Measurements from ENCODE around the gene DUT. TPM values are rescaled to one million over a fixed set of nuclear protein-coding genes. Genes with fewer than 3 reads are reported as not detected.

DUT gene
- total and polyA plus RNA-seq, 2 experiments from 2014 or later = 88.8 to 198 TPM

DNA sequence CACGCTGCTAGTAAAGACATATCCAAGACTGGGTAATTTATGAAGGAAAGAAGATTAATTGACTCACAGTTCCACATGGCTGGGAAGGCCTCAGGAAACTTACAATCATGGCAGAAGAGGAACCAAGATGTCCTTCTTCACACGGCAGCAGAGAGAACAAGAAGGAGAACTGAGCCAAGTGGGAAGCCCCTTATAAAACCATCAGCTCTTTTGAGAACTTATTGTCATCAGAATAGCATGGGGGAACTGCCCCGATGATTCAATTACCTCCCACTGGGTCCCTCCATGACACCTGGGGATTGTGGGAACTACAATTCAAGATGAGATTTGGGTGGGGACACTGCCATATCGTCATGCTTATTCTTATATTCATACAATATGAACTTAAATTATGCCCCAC is 49.0 kb downstream of the DUT start:
- H3K4me3 ChIP-seq = no peak overlapping the region
- H3K27ac ChIP-seq = no peak overlapping the region
- H3K36me3 ChIP-seq = no peaks in the 10 kb centered on the region
- no peaks in the 10 kb centered on the region for H3K9me3 ChIP-seq (ENCODE audit: low read depth)
- no peak for DNase-seq (ENCODE audit: low read depth in 1 of 2, low spot score in 1 of 2)
- TF ChIP-seq, protein P1, sequence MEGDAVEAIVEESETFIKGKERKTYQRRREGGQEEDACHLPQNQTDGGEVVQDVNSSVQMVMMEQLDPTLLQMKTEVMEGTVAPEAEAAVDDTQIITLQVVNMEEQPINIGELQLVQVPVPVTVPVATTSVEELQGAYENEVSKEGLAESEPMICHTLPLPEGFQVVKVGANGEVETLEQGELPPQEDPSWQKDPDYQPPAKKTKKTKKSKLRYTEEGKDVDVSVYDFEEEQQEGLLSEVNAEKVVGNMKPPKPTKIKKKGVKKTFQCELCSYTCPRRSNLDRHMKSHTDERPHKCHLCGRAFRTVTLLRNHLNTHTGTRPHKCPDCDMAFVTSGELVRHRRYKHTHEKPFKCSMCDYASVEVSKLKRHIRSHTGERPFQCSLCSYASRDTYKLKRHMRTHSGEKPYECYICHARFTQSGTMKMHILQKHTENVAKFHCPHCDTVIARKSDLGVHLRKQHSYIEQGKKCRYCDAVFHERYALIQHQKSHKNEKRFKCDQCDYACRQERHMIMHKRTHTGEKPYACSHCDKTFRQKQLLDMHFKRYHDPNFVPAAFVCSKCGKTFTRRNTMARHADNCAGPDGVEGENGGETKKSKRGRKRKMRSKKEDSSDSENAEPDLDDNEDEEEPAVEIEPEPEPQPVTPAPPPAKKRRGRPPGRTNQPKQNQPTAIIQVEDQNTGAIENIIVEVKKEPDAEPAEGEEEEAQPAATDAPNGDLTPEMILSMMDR (IDR thresholded peaks at IDR 0.05; ENCODE audit: low read depth, low read length) = no peak
- H3K27me3 ChIP-seq = peaks cover 7% of the 10 kb centered on the region
- H3K4me1 ChIP-seq (ENCODE audit: low read depth) = no peaks in the 10 kb centered on the region

DNA sequence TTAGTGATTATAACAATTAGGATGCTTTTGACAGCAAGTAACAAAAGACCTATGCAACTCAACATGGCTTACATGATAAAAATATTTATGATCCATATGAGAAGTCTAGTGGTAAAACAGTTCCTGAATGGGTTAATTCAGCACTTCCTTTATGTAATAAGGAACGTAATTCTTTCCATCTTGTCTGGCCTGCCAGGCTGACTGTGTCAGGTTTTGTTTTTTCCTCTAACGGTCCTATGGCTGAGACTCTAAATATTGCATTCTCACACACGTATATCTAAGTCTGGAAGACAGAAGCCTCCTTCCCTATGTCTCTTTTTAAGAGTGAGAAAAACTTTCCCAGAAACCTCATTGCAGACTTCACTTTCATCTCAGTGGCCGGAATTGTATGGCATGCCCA is 50.6 kb downstream of the DUT start:
- Histone ChIP-seq H3K27me3 (peaks cover 7% of the 10 kb centered on the region), H3K36me3 (no peaks in the 10 kb centered on the region), H3K4me1 (ENCODE audit: low read depth) (no peaks in the 10 kb centered on the region), H3K9me3 (ENCODE audit: low read depth) (no peaks in the 10 kb centered on the region), H3K4me3 (no peak overlapping the region), H3K27ac (no peak overlapping the region)
- TF ChIP-seq, protein P1 (IDR thresholded peaks at IDR 0.05; ENCODE audit: low read depth, low read length) = no peak
- DNase-seq (ENCODE audit: low read depth in 1 of 2, low spot score in 1 of 2) = no peak

DNA sequence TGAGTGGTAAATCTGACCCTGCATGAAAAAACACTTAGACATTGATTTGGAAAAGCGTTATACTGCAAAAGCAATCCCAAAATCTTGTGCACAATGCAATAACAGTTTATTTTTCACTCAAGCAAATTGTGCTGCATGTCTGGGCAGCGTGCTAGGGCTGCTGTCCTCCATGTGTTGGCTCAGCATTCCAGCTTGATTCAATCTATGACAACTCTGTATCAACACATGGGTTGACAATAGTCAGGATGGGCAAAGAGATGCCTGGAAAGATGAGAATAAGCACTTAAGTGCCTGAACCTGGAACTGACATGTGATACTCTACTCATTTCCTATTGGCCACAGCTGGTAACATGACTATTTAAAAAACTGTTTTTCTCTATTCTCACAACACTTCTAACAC is 51.8 kb downstream of the DUT start:
- Histone ChIP-seq H3K27me3 (peaks cover 7% of the 10 kb centered on the region), H3K9me3 (ENCODE audit: low read depth) (no peaks in the 10 kb centered on the region), H3K27ac (no peak overlapping the region), H3K36me3 (no peaks in the 10 kb centered on the region), H3K4me1 (ENCODE audit: low read depth) (peaks cover 2% of the 10 kb centered on the region), H3K4me3 (no peak overlapping the region)
- no peak for DNase-seq (ENCODE audit: low read depth in 1 of 2, low spot score in 1 of 2)
- TF ChIP-seq, protein P1 (IDR thresholded peaks at IDR 0.05; ENCODE audit: low read depth, low read length) = no peak

DNA sequence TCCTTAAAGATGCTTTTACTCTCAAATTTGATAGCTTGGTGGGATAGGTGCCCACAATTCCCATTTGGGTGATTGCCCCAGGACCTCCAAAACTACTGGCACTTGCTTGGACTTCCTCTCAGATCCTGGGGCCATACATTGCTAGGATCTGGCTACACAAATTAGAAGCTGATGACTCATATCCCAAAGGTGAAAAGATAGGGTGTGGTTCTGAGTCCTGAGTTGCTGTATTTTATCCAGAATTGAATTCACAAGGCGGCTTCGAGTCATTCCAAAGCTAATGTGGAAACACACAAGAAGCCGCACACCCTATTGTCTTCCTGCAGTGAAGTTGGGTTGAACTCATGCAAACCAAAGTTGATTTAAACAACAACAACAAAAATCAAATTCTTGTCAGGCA is 53.4 kb downstream of the DUT start:
- H3K27ac ChIP-seq = no peak overlapping the region
- peaks cover 8% of the 10 kb centered on the region for H3K4me1 ChIP-seq (ENCODE audit: low read depth)
- peaks cover 9% of the 10 kb centered on the region for H3K27me3 ChIP-seq
- DNase-seq (ENCODE audit: low read depth in 1 of 2, low spot score in 1 of 2) = no peak
- H3K36me3 ChIP-seq = no peaks in the 10 kb centered on the region
- no peaks in the 10 kb centered on the region for H3K9me3 ChIP-seq (ENCODE audit: low read depth)
- no peak overlapping the region for H3K4me3 ChIP-seq
- TF ChIP-seq, protein P1 (IDR thresholded peaks at IDR 0.05; ENCODE audit: low read depth, low read length) = no peak

DNA sequence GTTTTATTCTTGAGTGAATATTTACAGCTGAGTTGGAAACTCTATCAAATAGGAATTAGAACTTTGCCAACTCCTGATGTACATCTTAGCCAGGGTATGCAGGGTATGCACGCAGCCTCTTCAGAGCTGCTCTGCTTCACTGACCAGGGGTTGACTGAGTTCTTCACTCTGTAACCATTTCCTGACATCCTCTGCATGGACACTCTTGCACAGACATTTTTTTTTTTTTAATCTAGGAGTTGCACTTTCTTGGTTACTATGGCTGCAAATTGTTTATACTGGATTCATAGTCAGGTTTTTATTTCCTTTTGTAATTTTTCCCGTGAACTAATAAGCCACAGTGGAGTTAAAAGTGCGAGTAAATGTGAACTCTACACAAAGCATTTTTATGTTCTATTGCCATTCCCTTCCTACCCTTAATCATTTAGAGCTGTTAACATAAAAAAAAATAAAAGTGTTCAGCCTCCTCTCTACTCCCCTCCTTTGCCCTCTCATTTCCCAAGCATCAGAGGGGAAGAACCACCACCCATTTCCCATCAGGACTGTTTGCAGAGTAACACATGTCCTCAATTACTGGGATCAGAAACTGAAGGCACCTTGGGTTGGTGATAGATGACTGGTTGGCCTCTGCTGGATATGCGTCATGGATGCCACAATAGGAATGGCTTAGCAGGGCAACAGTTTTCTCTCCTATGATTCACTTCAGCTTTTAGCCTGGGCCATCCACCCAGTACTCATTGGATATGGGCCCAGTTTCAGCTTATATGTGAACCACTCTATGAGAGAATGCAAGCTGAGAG is 54.0 kb downstream of the DUT start:
- DNase-seq (ENCODE audit: low read depth in 1 of 2, low spot score in 1 of 2) = peak in 1 of 2 donors; percentile 54
- H3K4me1 ChIP-seq (ENCODE audit: low read depth) = peaks cover 8% of the 10 kb centered on the region
- H3K27me3 ChIP-seq = peaks cover 9% of the 10 kb centered on the region
- no peak overlapping the region for H3K4me3 ChIP-seq
- TF ChIP-seq, protein P1 (IDR thresholded peaks at IDR 0.05; ENCODE audit: low read depth, low read length) = no peak
- H3K9me3 ChIP-seq (ENCODE audit: low read depth) = no peaks in the 10 kb centered on the region
- H3K36me3 ChIP-seq = no peaks in the 10 kb centered on the region
- no peak overlapping the region for H3K27ac ChIP-seq
